GM12878 (cell line): Measurements from ENCODE around the gene PLEKHA7.

Source experiments
- BRCA1 ChIP-seq: IDR thresholded peaks from 2 replicates; pipeline ENCODE4 v1.6.1; 2011; ENCODE audit warnings: low read depth, low read length, improper control_type of control experiment
- CTCF ChIP-seq, 3 experiments: IDR thresholded peaks in 2 of 3; conservative IDR thresholded peaks in 1 of 3; 2 replicates each; pipeline ENCODE4 v1.5.1; 2011; ENCODE audit warnings: low read depth in 3 of 3, low read length in 3 of 3, mild to moderate bottlenecking in 3 of 3, control low read depth in 2 of 3, moderate library complexity in 2 of 3, inconsistent platforms in 1 of 3, mixed read lengths in 1 of 3; ENCODE audit not compliant: control insufficient read depth in 2 of 3, insufficient read depth in 1 of 3; ENCODE audit errors: extremely low read depth in 1 of 3
- ETV6 ChIP-seq, 2 experiments: fragments of 450-650 bp in 1 of 2; IDR thresholded peaks in 1 of 2; conservative IDR thresholded peaks in 1 of 2; 2 replicates each; pipeline ENCODE4 v1.6.1; 2014; ENCODE audit warnings: antibody characterized with exemption in 1 of 2, borderline replicate concordance in 1 of 2, low read depth in 1 of 2, mild to moderate bottlenecking in 1 of 2, moderate library complexity in 1 of 2
- FOXK2 ChIP-seq: fragments of 450-650 bp; IDR thresholded peaks from 2 replicates; pipeline ENCODE4 v1.6.1; 2017; ENCODE audit warnings: mild to moderate bottlenecking, moderate library complexity
- HDAC6 ChIP-seq: fragments of 200-600 bp; sonication (generic); IDR thresholded peaks from one replicate; pipeline ENCODE4 v1.8.0; 2017; ENCODE audit warnings: antibody characterized with exemption; ENCODE audit not compliant: unreplicated experiment
- KDM1A ChIP-seq: fragments of 200-600 bp; sonication (generic); IDR thresholded peaks from 2 replicates; pipeline ENCODE4 v1.6.1; 2016; ENCODE audit warnings: borderline replicate concordance
- NR2C2 ChIP-seq: IDR thresholded peaks from 2 replicates; pipeline ENCODE4 v1.6.1; 2011; ENCODE audit warnings: borderline replicate concordance, low read depth; ENCODE audit not compliant: control insufficient read depth, insufficient read length
- RAD21 ChIP-seq: IDR thresholded peaks from 2 replicates; pipeline ENCODE4 v1.6.1; 2011; ENCODE audit warnings: mild to moderate bottlenecking, low read depth, low read length, moderate library complexity; ENCODE audit not compliant: insufficient read depth
- TAF1 ChIP-seq: IDR thresholded peaks from 2 replicates; pipeline ENCODE4 v1.6.1; 2011; ENCODE audit warnings: mild to moderate bottlenecking, low read depth, low read length, borderline replicate concordance
- ZBTB11 ChIP-seq: fragments of 450-650 bp; formaldehyde crosslinking; IDR thresholded peaks from 2 replicates; pipeline ENCODE4 v1.5.0; 2022; ENCODE audit warnings: mild to moderate bottlenecking, missing genetic modification characterization
- ZNF274 ChIP-seq: IDR thresholded peaks from one replicate; pipeline ENCODE4 v1.8.0; 2011; ENCODE audit not compliant: insufficient read length, insufficient read depth

GRCh38 chr11:16784097-16784496 is 230.1 kb downstream of the PLEKHA7 start:
- TF ChIP-seq ZNF274 (no peak), HDAC6 (no peak), ETV6 (conservative IDR thresholded peaks at IDR 0.05 in 1 of 2, IDR thresholded peaks at IDR 0.05 in 1 of 2; ENCODE audit: borderline replicate concordance in 1 of 2, low read depth in 1 of 2) (no peak), CTCF (IDR thresholded peaks at IDR 0.05 in 2 of 3, conservative IDR thresholded peaks at IDR 0.05 in 1 of 3; ENCODE audit: control insufficient read depth in 2 of 3, extremely low read depth in 1 of 3, insufficient read depth in 1 of 3, low read depth in 3 of 3, low read length in 3 of 3) (no peak), ZBTB11 (CRISPR knock-in tag) (no peak), NR2C2 (no peak), TAF1 (no peak), RAD21 (no peak), FOXK2 (no peak), BRCA1 (no peak), KDM1A (no peak)
